NCI-H69 (cell line): ENCODE measurements around the gene ANG.
"Not testable (repeated sequence)": the region's sequence is repeated elsewhere in the genome, so short reads cannot be mapped to it uniquely, and the experiment has no call there.

Experiments used
- DNase-seq: peaks from one replicate; lab custom pipeline; 2025; lab: John Stamatoyannopoulos, UW

ANG gene

DNA sequence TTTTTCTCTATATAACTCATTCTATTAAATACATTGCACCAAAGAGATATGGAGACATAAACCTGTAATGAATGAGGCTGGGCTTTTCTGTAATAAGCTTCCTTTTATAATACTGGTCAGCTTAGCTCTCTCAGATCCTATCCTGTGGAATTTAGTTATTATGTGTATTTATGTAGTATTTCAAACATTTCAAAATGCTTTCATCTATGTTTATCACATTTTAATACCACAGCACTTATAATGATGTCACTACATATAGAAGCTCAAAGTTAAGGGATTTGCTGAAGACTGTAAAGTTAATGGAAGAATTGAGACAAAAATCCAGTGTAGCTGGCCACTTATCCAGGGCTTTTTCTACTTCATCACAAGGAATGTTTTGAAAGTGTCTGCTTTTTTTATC, 11.4 kb downstream of the ANG start:
- no peak for DNase-seq

- DNase-seq: not testable (repeated sequence)
These were observed 12.4 kb downstream of the ANG start for GRCh38 chr14:20700965-20701364.

DNA sequence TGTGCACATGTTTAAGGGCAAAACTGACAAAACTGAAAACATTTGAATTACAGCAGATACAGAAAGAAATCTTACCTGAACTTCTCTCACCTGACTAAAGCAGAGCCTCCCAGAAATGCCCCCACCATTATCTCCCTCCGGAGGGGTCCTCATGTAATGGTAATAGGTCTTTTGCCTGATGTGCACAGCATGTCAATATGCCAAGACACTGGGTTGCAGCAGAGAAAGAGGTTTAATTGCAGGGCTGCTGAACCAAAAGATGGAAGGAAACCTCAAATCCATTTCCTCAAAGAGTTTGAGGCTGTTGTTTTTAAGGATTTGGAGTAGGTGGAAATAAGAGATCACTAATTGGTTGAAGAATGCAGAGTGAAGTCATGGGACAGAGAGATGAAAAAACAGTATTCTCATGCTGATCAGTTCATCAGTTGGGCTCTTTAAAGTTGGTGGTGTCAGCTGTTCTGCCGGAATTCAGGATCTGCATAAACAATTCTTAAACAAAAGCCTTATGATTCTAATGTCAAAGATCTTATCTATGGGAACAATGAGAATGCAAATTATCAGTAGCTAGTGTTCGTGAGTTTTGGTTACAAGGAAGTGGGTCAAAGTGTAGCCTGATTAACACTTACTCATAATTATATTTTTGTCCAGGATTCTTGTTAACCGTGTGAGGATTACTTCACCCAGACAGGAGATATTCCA, 18.2 kb downstream of the ANG start:
- no peak for DNase-seq

- DNase-seq: no peak
These were observed 19.1 kb downstream of the ANG start for GRCh38 chr14:20707622-20708021.

- no peak for DNase-seq
These were observed 22.7 kb downstream of the ANG start for GRCh38 chr14:20711261-20711660.

GRCh38 chr14:20711685-20712084, 23.1 kb downstream of the ANG start:
- no peak for DNase-seq

GRCh38 chr14:20712904-20713303, 24.3 kb downstream of the ANG start:
- DNase-seq: no peak

DNA sequence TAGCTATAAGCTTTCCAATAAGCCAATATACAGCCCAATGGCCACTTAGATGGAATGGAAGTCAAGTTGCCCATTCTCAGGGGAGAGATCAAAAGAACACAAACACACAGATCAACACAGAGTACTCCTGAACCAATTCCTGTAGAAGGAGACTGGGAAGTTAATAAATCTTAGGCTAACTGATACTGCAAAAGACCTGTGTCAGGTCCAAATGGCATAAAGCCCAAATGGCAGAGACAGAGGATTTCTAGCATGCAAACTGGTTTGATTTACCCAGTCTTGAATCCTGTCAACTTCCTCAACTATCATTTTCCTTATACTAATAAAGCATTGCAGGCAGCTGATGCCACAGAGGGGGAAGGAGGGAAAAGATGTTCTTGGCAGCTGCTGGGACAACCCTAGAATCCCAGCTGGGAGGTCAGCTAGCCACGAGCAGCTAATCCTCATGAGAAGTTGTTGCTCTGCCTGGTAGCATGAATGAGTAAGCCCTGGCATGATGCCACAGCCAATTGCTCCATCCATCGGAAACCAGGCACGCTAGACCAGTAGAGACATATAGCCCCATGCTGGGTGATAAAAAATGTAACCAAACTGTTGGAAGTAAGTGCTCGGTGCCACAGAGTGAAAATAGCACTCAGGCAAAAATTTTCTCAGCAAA, 26.2 kb downstream of the ANG start:
- no peak for DNase-seq

DNA sequence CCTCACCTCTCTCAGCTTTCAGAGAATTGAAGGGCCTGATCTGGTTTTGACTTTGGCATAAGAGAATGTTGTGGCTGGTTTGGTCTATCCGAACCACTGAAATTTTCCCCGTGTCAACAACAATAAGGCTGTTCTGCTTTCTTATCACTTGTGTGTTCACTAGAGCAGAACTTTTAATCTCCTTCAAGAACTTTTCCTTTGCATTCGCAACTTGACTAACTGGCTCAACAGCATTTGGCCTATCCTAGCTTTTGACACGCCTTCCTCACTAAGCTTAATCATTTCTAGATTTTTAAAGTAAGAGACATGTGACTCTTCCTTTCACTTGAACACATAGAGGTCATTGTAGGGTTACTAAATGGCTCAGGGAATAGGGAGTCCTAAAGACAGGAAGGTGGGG, 31.2 kb downstream of the ANG start:
- no peak for DNase-seq

DNA sequence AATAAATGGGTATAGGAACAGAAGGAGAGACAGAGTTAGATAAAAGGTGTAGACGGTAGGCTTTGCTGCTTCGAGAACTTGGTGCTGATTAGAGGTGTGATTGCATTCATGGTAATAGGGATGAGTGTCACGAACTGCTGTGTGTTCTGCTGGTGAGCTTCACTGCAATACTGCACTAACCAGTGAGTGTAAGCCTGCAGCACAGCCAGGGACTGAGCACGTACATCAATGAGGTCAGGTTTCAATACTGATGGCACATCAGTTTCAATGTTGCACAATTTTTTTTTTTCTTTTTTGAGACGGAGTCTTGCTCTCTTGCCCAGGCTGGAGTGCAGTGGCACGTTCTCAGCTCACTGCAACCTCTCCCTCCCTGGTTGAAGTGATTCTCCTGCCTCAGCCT, 32.2 kb downstream of the ANG start:
- DNase-seq: no peak

GRCh38 chr14:20722016-20722415, 33.5 kb downstream of the ANG start:
- no peak for DNase-seq

GRCh38 chr14:20723488-20723887, 34.9 kb downstream of the ANG start:
- no peak for DNase-seq

- DNase-seq: not testable (repeated sequence)
These were observed 37.6 kb downstream of the ANG start for GRCh38 chr14:20726121-20726520.

GRCh38 chr14:20726531-20726930, 38.0 kb downstream of the ANG start:
- no peak for DNase-seq

GRCh38 chr14:20730891-20731290, 42.3 kb downstream of the ANG start:
- DNase-seq: no peak

GRCh38 chr14:20732477-20732876, 43.9 kb downstream of the ANG start:
- no peak for DNase-seq

DNA sequence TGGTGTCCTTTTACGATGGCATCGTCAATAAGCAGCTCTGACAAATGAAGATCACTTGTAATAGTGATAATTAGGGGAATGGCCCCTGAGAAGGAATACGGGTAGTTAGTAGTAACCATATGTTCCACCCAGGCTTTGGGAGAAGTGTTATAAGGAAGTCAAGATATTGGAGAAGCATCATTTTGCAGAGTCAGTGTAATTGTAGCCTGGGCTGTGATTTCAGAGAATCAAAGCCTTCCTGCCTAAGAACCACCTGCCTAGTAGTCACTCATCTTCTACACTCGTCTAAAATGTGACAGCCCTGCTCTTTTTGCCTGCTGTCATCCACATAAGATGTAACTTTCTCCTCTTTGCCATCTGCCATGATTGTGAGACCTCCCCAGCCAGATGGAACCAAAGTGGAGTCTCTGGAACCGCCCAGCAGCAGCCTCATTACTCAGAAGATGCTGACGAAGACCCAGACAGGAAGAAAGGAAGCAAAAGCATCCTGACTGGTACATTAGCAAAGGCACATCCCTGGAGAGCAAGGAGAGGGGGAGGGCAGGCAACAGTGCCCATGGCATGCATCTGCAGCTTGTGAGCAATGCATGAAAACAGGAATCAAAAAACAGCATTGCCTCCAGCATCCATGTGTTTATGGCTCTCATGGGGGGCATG, 44.5 kb downstream of the ANG start:
- DNase-seq: no peak

DNA sequence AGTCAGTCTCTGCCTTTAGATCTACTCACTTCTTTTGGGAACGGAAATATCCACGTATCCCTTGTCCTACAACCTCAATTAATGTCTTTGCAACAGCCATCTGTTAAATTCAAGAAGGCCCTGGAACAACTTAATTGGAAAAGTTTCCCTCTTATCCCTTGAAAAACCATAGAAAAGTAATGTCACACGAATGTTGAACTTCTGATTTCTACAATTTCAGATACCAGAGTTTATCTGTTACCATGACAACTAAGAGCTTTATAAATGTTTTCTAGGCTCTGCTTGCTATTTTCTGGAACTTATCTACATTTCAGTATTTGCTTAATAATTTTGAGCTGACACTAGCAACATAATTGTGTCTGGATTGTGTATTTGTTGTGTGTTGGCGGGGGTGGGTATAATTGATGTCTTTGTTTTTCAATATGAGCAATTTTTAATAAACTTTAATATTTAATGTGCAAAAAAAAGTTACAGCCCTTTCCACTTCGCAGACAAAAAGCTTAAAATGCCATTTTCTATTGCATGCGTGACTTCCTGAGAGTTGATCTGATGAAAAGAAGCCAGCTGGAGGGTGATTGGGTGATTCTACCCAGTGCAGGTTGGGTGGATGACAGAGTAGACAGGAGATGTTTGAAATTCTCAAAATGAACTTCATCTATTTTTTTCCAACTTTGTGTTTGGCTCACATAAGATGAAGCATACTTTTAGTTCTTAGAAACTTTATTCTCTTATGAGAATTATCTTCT, 45.3 kb downstream of the ANG start:
- DNase-seq: no peak

DNA sequence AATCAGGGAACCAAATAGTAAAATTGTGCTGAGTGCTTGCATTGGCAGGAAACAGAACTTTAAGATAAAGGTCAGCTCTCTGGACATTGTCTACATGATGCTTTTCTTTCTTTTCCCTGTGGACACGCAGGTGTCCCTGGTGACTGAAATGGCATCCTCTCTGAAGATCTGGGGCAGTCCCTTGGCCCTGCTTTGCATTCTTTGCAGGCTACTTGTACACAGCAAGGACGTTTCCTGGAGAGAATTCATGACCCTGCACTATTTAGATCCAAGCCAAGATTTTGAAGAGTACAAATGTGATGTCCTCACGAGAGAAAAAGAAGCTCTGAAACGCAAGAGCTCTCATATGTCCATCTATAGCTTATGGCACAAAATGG, 45.9 kb downstream of the ANG start:
- no peak for DNase-seq

DNA sequence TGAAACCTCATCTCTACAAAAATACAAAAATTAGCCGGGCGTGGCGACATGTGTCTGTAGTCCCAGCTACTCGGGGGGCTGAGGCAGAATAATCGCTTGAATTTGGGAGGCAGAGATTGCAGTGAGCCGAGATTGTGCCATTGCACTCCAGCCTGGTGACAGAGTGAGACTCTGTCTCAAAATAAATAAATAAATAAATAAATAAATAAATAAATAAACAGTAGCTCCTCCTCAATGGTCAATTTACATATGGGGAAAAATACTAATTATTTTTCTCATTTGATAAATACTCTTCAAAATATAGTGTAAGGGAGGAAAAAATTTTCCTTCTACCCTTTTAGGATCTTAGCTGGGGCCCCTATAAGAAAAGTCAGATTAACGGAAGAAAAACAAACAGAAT, 49.7 kb downstream of the ANG start:
- DNase-seq: not testable (repeated sequence)

- DNase-seq: no peak
These were observed 53.6 kb downstream of the ANG start for GRCh38 chr14:20742132-20742531.

DNA sequence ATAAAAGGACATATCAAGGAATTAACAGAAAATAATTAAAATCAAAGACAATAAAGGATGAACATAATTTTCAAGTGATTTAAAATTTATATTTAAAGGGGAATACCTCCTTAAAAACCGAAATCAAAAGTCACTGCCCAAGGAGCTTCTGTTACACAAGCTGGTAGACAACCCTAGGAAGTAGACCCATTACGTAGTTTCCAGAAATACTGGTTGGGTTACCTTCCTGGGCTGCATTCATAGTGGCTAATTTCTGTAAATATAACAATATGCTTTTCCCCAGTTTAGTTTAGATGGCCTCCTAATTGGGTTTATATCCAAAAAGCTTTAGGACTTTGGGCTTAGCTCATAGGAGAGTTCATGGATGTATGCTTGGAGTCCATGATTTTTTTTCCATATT, 55.0 kb downstream of the ANG start:
- DNase-seq: no peak
